HCT116 (cell line): ENCODE data around the gene CTU2.

Experiments
- CTCF ChIP-seq, 3 experiments: fragments of 200-600 bp in 1 of 3; sonication (generic) in 1 of 3; IDR thresholded peaks in 2 of 3; conservative IDR thresholded peaks in 1 of 3; 2 replicates each; pipeline ENCODE4 v1.5.1; 2012 to 2017; ENCODE audit warnings: low read depth in 2 of 3, low read length in 2 of 3, antibody characterized with exemption in 1 of 3, borderline replicate concordance in 1 of 3, control low read depth in 1 of 3, mild to moderate bottlenecking in 1 of 3, mixed read lengths in 1 of 3, mixed run types in 1 of 3, moderate library complexity in 1 of 3; ENCODE audit not compliant: insufficient read depth in 1 of 3
- EZH2 ChIP-seq: fragments of 200-600 bp; sonication (generic); IDR thresholded peaks from 2 replicates; pipeline ENCODE4 v1.6.1; 2017; ENCODE audit warnings: antibody characterized with exemption, mixed run types
- POLR2AphosphoS5 ChIP-seq: IDR thresholded peaks from 2 replicates; pipeline ENCODE4 v1.6.1; 2011; ENCODE audit warnings: mild to moderate bottlenecking, low read depth, low read length, moderate library complexity

GRCh38 chr16:88721236-88721635 lies 14.9 kb downstream of the CTU2 start:
- TF ChIP-seq CTCF (IDR thresholded peaks at IDR 0.05 in 2 of 3, conservative IDR thresholded peaks at IDR 0.05 in 1 of 3; ENCODE audit: borderline replicate concordance in 1 of 3, insufficient read depth in 1 of 3, low read depth in 2 of 3, low read length in 2 of 3) (no peak), EZH2 (no peak), POLR2AphosphoS5 (no peak)
